Measurements from ENCODE around the gene LY6G6D. TPM values are rescaled to one million over a fixed set of nuclear protein-coding genes. Genes with fewer than 3 reads are reported as not detected.

The LY6G6D gene
- total and polyA plus RNA-seq, 2 of the 13 experiments (the other 11 are each of a cell fraction or from before 2014, with no cell fraction given), result not detected

- TF ChIP-seq HMGXB4 (CRISPR knock-in tag; IDR thresholded peaks at IDR 0.05; ENCODE audit: borderline replicate concordance in 1 of 2, low read depth in 1 of 2) (peak; percentile 76 to 87; a peak in 3 of 4 replicates), PLRG1 (conservative IDR thresholded peaks at IDR 0.05) (no peak), ZNF10 (CRISPR knock-in tag; IDR thresholded peaks at IDR 0.05; ENCODE audit: borderline replicate concordance, low read depth) (no peak), LCORL (IDR thresholded peaks at IDR 0.05) (no peak), LCORL (CRISPR knock-in tag; IDR thresholded peaks at IDR 0.05) (peak; percentile 76; the same call in 1 of the 2 replicates), HOXA5 (CRISPR knock-in tag; IDR thresholded peaks at IDR 0.05) (peak; percentile 75; the same call in 1 of the 2 replicates), SRF (IDR thresholded peaks at IDR 0.05; ENCODE audit: low read depth, low read length) (peak; percentile 59; the same call in 1 of the 2 replicates), ZNF530 (CRISPR knock-in tag; IDR thresholded peaks at IDR 0.05; ENCODE audit: low read depth) (no peak), CEBPZ (IDR thresholded peaks at IDR 0.05; ENCODE audit: low read length) (no peak), MBNL3 (CRISPR knock-in tag; conservative IDR thresholded peaks at IDR 0.05) (no peak), JUNB (CRISPR knock-in tag; IDR thresholded peaks at IDR 0.05; ENCODE audit: borderline replicate concordance) (no peak), HDAC1 (CRISPR knock-in tag; IDR thresholded peaks at IDR 0.05) (peak; percentile 86), ATF7 (IDR thresholded peaks at IDR 0.05) (no peak), ATF7 (CRISPR knock-in tag; IDR thresholded peaks at IDR 0.05) (peak; percentile 76; the same call in 1 of the 2 replicates), ZNF574 (CRISPR knock-in tag; IDR thresholded peaks at IDR 0.05) (peak; percentile 90), ZBTB4 (CRISPR knock-in tag; IDR thresholded peaks at IDR 0.05; ENCODE audit: borderline replicate concordance) (no peak), ZIK1 (CRISPR knock-in tag; IDR thresholded peaks at IDR 0.05; ENCODE audit: borderline replicate concordance, low read depth) (no peak)
These were observed 12.1 kb upstream of the LY6G6D start, which contains the start of gene ABHD16A (continued) for GRCh38 chr6:31702819-31703716.

Measured in HepG2 (cell line).